Endodermal cell (in vitro differentiated cells): Measurements from ENCODE around the gene PLXDC1. TPM values are rescaled to one million over a fixed set of nuclear protein-coding genes. Genes with fewer than 3 reads are reported as not detected.

ENCODE experiments used
- DNase-seq: peaks from one replicate; pipeline ENCODE4 v3.0.0-alpha.2; 2017
- H3K27ac ChIP-seq: 2 replicates; pipeline ENCODE4 v1.5.1; 2013; ENCODE audit warnings: mild to moderate bottlenecking, low read depth, low read length, moderate library complexity
- H3K27me3 ChIP-seq: 2 replicates; pipeline ENCODE4 v1.6.1; 2013; ENCODE audit warnings: mild to moderate bottlenecking, low read length, moderate library complexity; ENCODE audit not compliant: insufficient read depth, control insufficient read depth, poor library complexity, severe bottlenecking
- H3K36me3 ChIP-seq: 2 replicates; pipeline ENCODE4 v1.7.0; 2013; ENCODE audit warnings: mild to moderate bottlenecking, low read length, moderate library complexity; ENCODE audit not compliant: control insufficient read depth, insufficient read depth
- H3K4me1 ChIP-seq: one replicate; pipeline ENCODE4 v1.7.0; 2013; ENCODE audit warnings: low read length; ENCODE audit not compliant: control insufficient read depth, insufficient read depth
- H3K4me3 ChIP-seq: 2 replicates; pipeline ENCODE4 v1.5.1; 2013; ENCODE audit warnings: mild to moderate bottlenecking, low read length, moderate library complexity
- H3K9ac ChIP-seq: 2 replicates; pipeline ENCODE4 v1.6.1; 2013; ENCODE audit warnings: mild to moderate bottlenecking, low read length, moderate library complexity; ENCODE audit not compliant: poor library complexity, severe bottlenecking; ENCODE audit errors: extremely low read depth
- H3K9me3 ChIP-seq: 2 replicates; pipeline ENCODE4 v1.6.1; 2013; ENCODE audit warnings: mild to moderate bottlenecking, low read length, moderate library complexity; ENCODE audit not compliant: control insufficient read depth
- H3K27ac Mint-ChIP-seq: 2 replicates; pipeline ENCODE4 v1.8.0; 2020; ENCODE audit warnings: mixed read lengths
- H3K27me3 Mint-ChIP-seq: 2 replicates; pipeline ENCODE4 v1.8.0; 2021; ENCODE audit warnings: mild to moderate bottlenecking, mixed read lengths; ENCODE audit not compliant: insufficient read depth
- H3K36me3 Mint-ChIP-seq: 2 replicates; pipeline ENCODE4 v1.8.0; 2020; ENCODE audit warnings: low read depth, mixed read lengths
- H3K4me1 Mint-ChIP-seq: 2 replicates; pipeline ENCODE4 v1.8.0; 2020; ENCODE audit warnings: mixed read lengths
- H3K4me3 Mint-ChIP-seq: 2 replicates; pipeline ENCODE4 v1.8.0; 2020; ENCODE audit warnings: mild to moderate bottlenecking, moderate library complexity, mixed read lengths
- H3K9me3 Mint-ChIP-seq: 2 replicates; pipeline ENCODE4 v1.8.0; 2020; ENCODE audit warnings: mild to moderate bottlenecking, mixed read lengths
- CTCF ChIP-seq: fragments of 200-600 bp; sonication (generic); conservative IDR thresholded peaks from 2 replicates; pipeline ENCODE4 v1.5.0; 2021; ENCODE audit warnings: antibody characterized with exemption, mild to moderate bottlenecking
- WGBS, 2 experiments: methylation state at CpG; one replicate each; pipeline versions ENCODE4 v1.1.5 to v1.1.7; 2013; ENCODE audit warnings: missing lambda C conversion rate in 2 of 2, mixed read lengths in 1 of 2; ENCODE audit not compliant: insufficient coverage in 1 of 2, insufficient read length in 1 of 2; 5-methylcytosine and 5-hydroxymethylcytosine counted together
- total RNA-seq, 2 donors: library from RNA; stranded (reverse); fragmentation: NEBNext Ultra II Directional in 1 of 2; extraction: Animal tissue kit (Norgen Biotek cat#: 25700) in 1 of 2; gene quantifications; 2 replicates in 1 of 2; 3 replicates in 1 of 2; pipeline ENCODE4 v1.2.1, GENCODE V29; 2021

Gene PLXDC1
- total RNA-seq, 2 donors from 2014 or later = 9.0 TPM

GRCh38 chr17:39158623-39159022, 7.2 kb upstream of the PLXDC1 start:
- Histone ChIP-seq H3K4me1 (no peaks in the 10 kb centered on the region), H3K9me3 (no peaks in the 10 kb centered on the region), H3K27ac (no peak overlapping the region), H3K27me3 (no peaks in the 10 kb centered on the region), H3K36me3 (no peaks in the 10 kb centered on the region), H3K4me3 (no peak overlapping the region), H3K9ac (no peak overlapping the region)
- Mint-ChIP-seq H3K9me3 (no peaks in the 10 kb centered on the region), H3K4me3 (no peak overlapping the region), H3K27ac (no peak overlapping the region), H3K36me3 (no peaks in the 10 kb centered on the region), H3K27me3 (peaks cover 9% of the 10 kb centered on the region), H3K4me1 (no peaks in the 10 kb centered on the region)
- WGBS, 2 experiments = 94 to 100% methylated on average over 1 to 2 of the region's 2 CpGs
- no peak for DNase-seq
- no peak for TF ChIP-seq CTCF

- H3K27me3 Mint-ChIP-seq = peaks cover 12% of the 10 kb centered on the region
- Histone ChIP-seq H3K27ac (no peak overlapping the region), H3K27me3 (peaks cover 10% of the 10 kb centered on the region), H3K4me1 (no peaks in the 10 kb centered on the region), H3K4me3 (no peak overlapping the region), H3K9ac (no peak overlapping the region), H3K9me3 (no peaks in the 10 kb centered on the region), H3K36me3 (no peaks in the 10 kb centered on the region)
- H3K4me1 Mint-ChIP-seq = no peaks in the 10 kb centered on the region
- DNase-seq = no peak
- no peak for TF ChIP-seq CTCF
- H3K36me3 Mint-ChIP-seq = no peaks in the 10 kb centered on the region
- no peak overlapping the region for H3K4me3 Mint-ChIP-seq
- no peaks in the 10 kb centered on the region for H3K9me3 Mint-ChIP-seq
- WGBS, 2 experiments = 73 to 92% methylated on average over 2 to 7 of the region's 7 CpGs
- H3K27ac Mint-ChIP-seq = no peak overlapping the region
Observed at GRCh38 chr17:39156491-39156890, 5.1 kb upstream of the PLXDC1 start.

GRCh38 chr17:39155654-39156053, 4.2 kb upstream of the PLXDC1 start:
- Histone ChIP-seq H3K36me3 (no peaks in the 10 kb centered on the region), H3K4me3 (no peak overlapping the region), H3K27me3 (peaks cover 18% of the 10 kb centered on the region), H3K4me1 (no peaks in the 10 kb centered on the region), H3K9me3 (no peaks in the 10 kb centered on the region), H3K9ac (no peak overlapping the region), H3K27ac (no peak overlapping the region)
- peaks cover 17% of the 10 kb centered on the region for H3K27me3 Mint-ChIP-seq
- DNase-seq = no peak
- H3K27ac Mint-ChIP-seq = no peak overlapping the region
- no peaks in the 10 kb centered on the region for H3K36me3 Mint-ChIP-seq
- H3K4me3 Mint-ChIP-seq = peak overlapping the region; percentile 95
- 74% methylated on average over 2 of the region's 2 CpGs; no CpG with 5 or more reads in 1 of the 2 experiments for WGBS, 2 experiments
- H3K4me1 Mint-ChIP-seq = no peaks in the 10 kb centered on the region
- TF ChIP-seq CTCF = no peak
- H3K9me3 Mint-ChIP-seq = no peaks in the 10 kb centered on the region
